T1000 (cell line): Measurements from ENCODE around the gene PLIN4.
"Not testable (repeated sequence)": the region's sequence is repeated elsewhere in the genome, so short reads cannot be mapped to it uniquely, and the experiment has no call there.

Source experiments
- DNase-seq: peaks from one replicate; lab custom pipeline; 2025; ENCODE audit warnings: mixed read lengths; lab: John Stamatoyannopoulos, UW

Gene PLIN4

DNA sequence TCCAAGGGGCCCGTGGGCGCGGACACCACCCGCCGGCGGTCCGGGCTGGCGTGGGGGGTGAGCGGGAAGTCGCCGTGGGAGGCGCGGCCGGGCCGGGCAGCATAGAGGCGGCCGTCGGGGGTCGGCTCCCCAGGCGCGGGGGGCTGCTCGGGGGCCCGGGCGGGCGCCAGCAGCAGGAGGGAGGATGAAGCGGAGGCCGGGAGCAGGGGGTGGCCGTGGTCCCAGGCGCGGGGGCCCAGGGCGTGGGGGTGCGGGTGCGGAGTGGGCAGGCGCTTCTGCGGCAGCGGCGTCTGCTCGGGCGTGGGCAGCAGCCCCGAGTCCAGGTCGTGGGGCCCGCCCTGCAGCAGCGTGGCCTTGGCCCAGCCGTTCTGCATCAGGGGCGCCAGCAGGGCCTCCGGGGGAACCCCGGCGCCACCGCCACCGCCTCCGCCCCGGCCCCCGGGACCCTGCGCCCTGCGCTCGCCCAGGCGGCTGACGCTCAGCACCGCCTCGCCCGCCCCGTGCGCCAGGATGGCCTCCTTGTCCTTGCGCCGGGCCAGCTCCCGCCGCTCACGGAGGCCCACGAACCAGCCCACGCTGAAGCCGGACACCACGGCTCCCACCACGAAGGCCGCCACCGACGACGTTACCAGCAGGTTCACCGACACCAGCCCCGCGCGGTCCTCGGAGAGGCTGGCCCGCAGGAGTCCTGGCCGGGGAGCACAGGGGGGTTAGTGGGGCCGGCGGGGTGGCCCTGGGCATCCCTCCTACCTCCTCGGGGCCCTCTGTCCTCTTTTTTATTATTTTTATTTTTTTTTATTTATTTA, 25.8 kb upstream of the PLIN4 start:
- DNase-seq, result no peak

DNA sequence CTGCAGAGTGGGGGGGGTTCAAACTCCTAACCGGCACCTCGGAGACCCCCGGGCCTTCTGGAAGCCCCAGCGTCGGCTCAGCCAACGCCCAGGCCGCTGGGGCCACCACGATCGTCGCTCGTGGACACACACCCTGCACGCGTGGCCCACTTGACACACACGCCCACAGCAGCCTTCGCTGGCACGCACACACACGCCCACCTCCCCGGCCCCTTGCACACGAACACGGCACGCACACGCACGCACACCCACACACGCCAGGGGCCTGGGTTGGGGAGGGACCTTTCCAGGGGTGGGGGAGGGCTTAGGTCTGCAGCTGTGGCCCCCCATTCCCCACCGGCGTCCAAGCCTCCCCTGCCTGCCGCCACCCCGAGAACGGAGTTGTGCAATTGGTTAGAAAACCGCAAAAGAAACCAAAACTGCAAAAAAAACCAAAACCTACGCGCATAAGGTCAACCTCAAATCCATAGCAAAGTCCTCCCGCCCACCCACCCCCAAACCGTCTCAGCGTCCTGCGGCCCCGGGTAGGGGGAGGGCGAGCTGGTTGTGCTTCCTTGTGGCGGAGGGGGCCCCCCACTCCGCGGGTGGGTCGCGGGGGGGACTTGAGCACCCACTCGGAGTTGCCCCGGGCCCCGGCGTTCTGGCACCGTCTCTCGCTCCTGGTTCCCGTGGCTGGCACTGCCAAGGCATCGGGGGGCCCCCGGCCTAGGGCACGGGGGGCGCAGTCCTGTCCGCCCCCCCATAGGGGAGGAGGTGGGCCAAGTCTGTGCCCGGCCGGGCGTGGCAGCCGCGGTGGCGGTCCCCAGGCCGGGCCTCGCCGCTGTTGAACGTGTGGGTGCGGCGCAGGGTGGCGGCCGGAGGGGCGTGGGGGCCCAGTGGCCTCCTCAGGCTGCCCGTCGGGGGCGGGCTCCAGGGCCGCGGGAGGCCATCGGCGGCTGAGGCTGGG, 24.9 kb upstream of the PLIN4 start:
- DNase-seq, result no peak

DNA sequence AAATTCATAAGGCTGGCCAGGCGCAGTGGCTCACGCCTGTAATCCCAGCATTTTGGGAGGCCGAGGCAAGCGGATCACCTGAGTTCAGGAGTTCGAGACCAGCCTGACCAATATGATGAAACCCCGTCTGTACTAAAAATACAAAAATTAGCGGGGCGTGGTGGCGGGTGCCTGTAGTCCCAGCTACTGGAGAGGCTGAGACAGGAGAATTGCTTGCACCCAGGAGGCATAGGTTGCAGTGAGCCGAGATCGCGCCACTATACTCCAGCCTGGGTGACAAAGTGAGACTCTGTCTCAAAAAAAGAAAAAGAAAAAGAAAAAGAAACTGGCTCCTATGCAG, 23.5 kb upstream of the PLIN4 start:
- not testable (repeated sequence) for DNase-seq

DNA sequence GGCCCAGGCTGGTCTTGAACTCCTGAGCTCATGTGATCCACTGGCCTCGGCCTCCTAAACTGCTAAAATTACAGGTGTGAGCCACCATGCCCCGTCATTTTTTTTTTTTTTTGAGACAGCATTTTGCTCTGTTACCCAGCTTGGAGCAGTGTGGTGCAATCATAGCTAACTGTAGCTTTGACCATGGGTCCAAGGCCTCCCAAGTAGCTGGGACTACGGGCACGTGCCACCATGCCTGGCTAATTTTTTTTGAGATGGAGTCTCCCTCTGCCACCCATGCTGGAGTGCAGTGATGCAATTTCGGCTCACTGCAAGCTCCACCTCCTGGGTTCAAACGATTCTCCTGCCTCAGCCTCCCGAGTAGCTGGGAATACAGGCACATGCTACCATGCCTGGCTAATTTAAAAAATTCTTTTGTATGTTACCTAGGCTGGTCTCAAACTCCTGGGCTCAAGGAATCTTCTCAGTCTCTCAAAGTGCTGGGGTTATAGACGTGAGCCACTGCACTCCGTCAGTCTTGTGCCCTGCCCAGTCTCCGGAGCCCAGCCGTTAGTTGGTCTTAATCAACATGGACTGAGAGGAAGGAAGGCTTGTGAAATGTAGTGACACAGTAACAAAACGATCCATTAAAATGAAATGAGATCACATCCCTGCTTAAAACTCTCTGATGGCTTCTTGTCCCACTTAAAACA, 23.0 kb upstream of the PLIN4 start:
- DNase-seq, result no peak

DNA sequence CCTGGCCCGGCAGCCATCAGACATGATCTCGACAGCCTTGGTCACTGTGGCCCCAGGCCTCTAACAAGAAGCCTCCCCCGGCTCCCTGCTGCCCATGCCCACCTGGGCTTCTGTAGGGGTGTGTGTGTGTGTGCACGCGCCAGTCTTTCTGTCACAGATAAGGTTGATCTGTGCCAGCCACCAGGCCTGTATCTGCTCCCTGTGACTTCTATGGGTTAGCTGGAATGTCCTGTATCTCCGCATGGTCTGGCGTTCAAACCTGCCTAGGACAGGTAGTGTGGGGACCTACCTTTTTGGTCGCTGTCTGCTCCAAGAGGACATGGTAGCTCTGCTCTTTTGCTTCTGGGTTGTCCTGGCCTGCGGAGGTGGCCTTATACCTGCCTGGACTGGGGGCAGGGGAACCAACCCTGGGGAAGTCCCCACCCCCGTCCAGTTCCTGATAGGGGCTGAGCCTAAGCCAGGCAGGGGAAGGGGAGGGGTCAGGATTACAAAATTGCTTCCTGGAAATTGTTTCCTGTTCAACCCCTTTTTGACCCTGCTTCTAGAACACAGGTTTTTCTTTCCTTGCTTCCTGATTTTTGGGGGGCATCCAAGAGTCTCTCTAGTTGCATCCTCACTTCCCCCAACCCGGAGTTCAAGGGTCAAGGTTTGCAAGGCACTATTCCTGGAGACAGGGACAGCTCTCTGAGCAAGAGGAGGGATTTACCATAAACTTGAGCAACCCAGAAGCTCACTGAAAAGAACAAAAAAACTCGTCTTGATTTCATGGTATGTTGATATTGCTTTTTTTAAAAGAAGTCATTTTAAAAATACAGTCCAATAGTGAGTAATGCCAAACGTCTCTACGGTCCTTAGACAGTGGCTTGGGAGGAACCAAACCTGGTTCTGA, 21.7 kb upstream of the PLIN4 start, which contains the start of gene LRG1:
Gene LRG1 (minus strand): TSS at position 344 of the 889 bp plus-strand sequence. CDS start 23 bp downstream, at position 321.
- no peak for DNase-seq

DNA sequence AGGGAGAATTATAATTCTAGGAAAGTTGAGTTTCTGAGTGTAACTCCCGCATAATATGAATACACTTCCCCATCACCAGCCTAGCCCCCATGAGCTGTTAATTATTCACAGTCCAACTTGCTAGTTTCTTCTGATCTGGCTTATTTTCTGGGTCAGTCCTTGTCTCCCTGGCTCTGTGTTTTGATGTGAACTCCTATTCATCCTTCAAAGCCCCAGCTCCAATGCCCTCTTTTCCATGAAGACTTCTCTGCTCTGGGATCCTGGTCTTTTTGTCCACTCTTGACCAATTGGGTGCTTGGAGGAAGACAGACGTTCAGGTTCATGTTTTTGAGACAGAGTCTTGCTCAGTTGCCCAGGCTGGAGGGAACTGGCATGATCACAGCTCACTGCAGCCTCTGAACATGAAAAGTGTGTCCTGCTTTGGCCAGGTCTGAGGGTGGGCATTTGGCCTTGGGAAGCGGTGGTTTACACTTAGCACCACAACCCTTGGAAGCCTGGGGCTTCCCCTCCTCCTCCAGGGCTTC, 20.9 kb upstream of the PLIN4 start:
- DNase-seq, result no peak

DNA sequence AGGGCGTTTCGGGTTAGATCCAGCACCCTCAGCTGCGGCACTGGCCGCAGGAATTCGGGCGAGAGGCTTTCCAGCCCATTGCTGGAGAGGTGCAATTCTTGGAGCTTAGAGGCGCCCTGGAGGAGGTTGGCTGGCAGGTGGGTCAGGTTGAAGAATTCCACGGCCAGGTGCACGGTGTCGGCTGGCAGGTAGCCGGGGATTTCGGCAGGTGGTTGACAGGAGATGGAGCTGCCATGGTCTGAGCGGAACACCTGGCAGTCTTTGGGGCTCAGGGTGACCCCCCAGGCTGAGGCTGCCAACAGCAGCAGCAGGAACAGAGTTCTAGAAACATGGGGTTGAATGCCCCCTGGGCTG, 20.3 kb upstream of the PLIN4 start:
- DNase-seq, result no peak

DNA sequence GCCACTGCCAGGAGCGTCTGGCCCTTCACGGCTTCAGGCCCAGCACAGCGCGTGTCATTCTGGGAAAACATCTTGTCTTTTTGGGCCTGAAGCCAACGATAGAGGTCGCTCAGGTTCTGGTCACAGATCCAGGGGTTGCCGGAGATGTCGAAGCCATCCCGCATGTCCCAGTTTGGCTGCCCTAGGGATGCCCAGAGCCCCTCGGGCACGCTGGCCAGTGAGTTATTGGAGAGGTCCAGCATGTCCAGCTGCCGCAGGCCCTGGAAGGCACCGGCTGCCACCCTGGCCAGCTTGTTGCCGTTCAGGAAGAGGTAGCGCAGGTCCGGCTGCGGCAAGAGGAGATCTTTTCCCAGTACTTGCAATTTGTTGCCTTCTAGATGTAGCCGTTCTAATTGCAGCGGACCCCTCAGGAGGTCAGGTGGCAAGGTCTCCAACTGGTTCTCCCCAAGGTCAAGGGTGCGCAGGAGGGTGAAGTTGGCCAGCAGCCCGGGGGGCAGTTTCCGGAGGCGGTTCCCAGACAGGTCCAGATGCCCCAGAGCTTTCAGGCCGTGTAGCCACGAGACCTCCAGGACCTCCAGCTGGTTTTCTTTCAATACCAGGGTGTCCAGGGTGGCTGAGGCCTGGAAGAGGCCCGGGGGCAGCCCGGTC, 19.8 kb upstream of the PLIN4 start:
- DNase-seq, result no peak

DNA sequence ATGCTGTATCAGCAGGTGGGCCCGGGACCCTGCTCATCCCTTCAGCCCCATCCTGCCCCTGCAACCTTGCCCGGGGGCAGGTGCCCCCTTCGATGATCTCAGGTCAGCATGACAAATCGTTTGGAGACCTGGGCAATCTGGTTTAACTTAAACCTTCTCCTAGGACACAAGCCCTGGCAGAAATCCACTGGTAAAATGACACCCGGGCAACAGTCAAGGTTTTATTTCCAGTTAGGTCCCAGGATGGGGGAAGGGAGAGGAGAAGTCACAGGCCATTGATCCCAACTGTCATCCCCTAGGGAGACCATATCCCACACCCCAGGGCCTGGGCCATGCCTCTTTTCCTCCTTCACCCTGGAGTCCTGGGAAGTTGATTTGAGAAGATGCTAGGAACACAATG, 18.5 kb upstream of the PLIN4 start:
- DNase-seq, result no peak

DNA sequence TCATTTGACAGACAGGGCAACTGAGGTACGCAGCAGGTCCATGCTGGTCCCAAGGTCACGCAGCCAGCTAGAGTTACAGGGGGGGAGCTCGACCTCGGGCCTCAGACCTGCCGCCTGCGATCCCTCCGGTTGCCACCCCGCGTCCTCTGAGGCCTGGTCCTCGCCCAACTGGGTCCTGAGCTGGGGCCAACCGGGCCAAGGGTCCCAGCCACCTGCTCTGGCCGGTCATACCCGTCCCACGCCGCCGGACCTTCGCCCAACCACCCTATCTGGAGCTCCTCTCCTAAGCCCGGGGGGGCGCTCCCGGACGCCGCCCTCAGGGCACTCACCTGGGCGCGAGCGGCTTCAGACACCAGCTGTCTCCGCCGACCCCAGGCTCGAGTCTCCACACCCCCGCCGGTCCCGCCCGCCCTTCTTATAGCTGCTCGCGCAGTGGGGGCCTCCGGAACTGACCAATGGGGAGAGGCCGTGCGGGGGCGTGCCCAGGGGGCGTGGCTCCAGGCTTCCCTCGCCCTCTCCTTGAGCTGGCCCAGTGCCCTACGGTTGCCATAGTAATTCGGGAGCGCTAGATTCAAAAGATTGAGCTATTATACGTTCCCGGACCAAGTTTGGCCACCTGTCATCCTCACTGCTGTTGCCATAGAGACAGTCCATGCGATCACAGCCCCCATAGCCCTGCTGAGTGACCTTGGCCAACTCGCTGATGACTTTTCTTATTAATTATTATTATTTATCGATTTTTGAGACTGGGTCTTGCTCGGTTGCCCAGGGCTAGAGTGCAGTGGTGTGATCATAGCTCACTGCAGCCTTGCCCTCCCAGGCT, 16.8 kb upstream of the PLIN4 start, which contains the start of gene PLIN5:
Gene PLIN5 (minus strand): TSS at position 389 of the 823 bp plus-strand sequence. CDS start 1,150 bp downstream, outside the sequence.
- no peak for DNase-seq

DNA sequence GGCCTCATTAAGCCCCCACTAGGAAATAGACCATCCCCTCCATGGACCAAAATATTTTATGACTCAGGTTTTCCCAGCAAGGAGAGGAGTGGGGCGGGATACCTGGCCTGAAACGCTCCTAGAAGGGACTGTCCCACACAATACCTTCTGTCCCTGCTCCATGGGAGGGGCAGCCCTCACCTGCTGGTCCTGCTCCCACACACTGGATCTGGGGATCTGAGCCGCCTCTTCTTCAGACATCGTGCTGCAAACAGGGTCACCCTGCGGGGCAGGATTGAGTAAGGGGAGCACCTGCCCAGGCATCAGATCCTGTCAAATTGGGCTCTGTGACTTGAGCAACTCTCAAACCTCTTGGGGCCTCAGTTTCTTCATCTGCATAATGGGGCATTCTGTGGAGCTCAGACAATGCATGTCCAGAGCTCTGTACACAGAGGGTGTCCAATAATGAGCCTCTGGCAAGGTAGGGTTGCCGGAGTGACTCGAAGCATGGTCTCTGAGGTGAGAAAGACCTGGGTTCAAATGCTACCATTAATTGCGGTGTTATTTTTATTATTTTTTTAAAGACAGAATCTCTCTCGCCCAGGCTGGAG, 15.6 kb upstream of the PLIN4 start:
- no peak for DNase-seq

DNA sequence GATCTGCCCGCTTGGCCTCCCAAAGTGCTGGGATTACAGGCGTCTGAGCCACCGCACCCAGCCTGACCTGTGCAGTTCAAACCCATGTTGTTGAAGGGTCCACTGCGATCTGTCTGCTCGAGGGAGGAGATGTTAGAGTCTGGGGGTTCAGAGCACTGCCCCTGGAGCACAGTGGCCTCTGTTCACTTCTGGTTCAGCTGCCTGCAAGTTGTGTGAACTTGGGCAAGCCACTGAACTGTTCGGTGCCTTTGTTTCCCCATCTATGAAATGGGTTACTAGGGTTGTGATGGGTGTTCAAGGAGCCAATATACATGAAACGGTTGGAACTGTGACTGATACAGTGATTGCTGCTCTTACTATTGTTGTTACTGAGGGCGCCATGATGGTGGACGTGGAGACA, 15.0 kb upstream of the PLIN4 start:
- no peak for DNase-seq

DNA sequence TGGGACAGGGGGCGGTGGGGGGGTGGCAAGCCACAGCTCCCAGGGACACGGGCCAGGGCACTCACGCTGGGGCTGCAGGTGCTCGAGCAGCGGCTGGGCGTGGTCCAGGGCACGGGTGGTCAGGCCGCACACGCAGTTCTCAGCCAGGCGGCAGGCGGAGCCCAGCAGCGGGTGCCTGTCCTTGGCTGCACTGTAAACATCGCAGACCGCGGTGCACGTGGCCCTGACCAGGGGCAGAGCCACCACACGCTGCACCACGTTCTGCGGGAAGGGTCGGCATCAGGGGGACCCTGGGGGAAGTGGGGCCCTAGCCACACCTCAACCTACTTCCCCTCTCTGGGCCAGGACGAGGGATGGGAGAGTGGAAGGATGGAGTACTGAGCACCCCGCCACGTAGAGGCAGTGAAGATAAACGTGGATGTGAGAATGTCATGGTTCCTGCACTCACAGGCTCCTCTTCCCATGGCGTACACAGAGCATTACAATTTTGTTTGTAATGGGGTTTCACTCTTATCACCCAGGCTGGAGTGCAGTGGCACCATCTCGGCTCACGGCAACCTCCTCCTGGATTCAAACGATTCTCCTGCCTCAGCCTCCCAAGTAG, 13.4 kb upstream of the PLIN4 start:
- no peak for DNase-seq

DNA sequence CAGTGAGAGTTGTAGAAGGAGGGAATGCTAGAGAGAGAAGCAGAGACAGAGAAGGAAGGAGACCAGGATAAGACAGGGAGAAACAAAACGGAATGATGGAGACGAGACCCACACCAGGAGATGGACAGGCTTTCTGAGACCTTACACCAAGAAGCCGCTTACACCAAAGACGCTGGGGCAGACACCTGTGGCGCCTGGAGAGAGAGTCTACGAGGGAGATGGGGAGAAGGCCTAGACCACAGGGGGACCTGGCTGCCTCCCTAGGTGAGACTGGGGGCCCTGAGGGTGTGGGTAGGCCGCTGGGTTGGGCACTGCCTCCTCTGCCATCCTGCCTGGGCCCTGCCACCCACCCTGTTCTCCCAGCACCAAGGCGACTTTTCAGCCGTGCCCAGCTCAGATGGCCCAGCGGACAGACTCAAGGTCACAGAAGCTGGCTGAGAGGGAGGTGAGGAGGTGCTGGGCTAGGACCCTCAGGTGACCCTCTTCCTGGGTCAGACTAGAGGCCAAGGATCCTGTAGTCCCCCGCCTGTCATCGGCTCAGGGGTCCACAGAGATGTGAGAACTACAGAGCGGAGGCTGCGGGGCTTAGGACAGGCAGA, 11.7 kb upstream of the PLIN4 start:
- DNase-seq, result no peak

DNA sequence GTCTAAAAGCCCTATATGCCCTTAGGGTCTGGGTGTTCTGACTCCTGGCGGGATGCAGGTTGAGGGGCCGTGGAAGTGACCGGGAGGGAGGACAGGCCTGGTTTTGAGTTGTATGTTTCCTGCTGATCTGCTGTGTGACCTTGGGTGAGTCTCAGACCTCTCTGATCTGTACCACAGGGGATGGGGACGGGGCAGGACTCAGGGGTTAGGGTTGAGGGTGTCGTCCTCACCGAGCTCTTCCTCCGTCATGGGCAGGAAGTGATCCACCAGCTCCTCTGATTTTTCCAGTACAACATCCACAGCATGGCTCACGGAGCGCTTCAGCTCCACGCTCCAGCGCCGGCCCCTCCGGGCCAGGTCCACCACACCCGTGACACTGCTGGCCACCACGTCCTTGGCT, 10.6 kb upstream of the PLIN4 start:
- DNase-seq, result no peak

DNA sequence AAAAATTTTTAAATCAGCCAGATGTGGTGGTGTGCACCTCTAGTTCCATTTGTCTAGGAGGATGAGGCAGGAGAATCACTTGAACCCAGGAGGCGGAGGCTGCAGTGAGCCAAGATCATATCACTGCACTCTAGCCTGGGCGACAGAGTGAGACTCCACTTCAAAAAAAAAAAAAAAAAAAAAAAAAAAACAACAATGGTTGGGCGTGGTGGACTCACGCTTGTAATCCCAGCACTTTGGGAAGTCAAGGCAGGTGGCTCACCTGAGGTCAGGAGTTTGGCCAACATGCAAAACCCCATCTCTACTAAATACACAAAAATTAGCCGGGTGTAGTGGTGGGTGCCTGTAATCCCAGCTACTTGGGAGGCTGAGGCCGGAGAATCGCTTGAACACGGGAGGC, 9.1 kb upstream of the PLIN4 start:
- not testable (repeated sequence) for DNase-seq

DNA sequence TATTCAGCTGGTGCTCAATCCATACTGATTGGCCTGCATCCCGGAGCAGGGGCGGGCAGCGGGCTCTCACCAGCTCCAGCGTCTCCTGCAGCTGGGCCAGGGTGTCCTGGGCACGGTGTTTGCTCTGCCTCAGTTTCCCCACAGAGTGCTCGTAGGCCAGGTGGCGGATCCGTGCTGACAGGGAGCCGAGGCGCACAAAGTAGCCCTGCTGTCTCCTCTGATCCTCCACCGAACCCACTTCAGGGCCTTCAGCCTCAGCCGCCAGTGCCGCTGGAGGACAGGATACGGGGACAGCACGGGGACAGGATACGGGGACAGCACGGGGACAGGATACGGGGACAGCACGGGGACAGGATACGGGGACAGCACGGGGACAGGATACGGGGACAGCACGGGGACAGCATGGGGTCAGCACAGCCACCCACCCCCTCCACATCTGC, 7.3 kb upstream of the PLIN4 start:
- DNase-seq, result no peak

DNA sequence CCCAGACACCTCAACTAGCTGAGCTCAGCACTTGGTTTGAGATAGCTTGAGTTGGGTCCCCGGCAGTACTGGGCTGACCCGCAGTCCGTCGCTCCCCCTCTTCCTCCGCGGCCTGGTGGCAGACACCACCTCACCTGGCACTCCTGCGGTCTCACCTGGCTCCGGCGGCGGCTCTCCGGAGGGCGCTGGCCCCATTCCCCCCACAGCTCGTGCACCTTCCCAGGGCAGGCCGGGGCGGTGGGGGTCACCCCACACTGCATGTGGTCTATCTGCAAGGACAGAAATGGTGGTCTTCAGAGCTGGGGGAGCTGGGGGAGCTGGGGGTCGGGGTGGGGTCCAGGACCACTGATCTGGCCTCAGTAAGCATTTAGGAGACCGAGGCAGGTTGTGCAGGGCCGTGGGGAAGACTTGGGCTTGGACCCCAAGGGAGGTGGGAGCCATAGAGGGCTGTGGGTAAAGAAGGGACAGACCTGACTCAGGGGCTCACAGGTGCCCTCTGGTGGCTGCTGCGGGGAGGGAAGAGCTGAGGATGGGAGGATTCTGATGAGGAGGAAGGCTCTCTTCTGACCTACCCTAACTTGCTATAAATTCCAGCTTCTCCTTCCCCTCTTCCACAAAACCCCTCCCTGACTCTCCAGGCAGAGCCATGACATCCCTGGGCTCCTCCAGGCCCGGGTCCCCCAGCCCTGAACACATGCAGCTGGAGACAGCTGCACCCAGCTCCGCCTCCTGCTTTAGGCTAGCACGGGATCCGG, 6.7 kb upstream of the PLIN4 start:
- DNase-seq, result peak; percentile 42
